SU-DHL-6 (cell line): Measurements from ENCODE around the gene DGKH.

Source experiments
- H2AFZ ChIP-seq: fragments of 200-600 bp; sonication (generic); 2 replicates; pipeline ENCODE4 v1.6.1; 2014; ENCODE audit warnings: low read depth, mild to moderate bottlenecking, moderate library complexity, mixed read lengths, antibody characterized with exemption, low read length; ENCODE audit not compliant: severe bottlenecking
- H3F3A ChIP-seq: fragments of 200-600 bp; shearing (Covaris generic); 2 replicates; pipeline ENCODE4 v1.6.0; 2016; ENCODE audit warnings: antibody characterized with exemption, mild to moderate bottlenecking; ENCODE audit not compliant: insufficient read depth
- H3K27ac ChIP-seq: fragments of 200-600 bp; sonication (generic); 2 replicates; pipeline ENCODE4 v1.5.1; 2016; ENCODE audit warnings: low read depth, mild to moderate bottlenecking, low read length, moderate library complexity, mixed read lengths
- H3K27me3 ChIP-seq: fragments of 200-600 bp; sonication (generic), shearing (Covaris generic); 2 replicates; pipeline ENCODE4 v1.6.0; 2014; ENCODE audit warnings: mild to moderate bottlenecking, low read length
- H3K36me3 ChIP-seq: fragments of 200-600 bp; sonication (generic); 2 replicates; pipeline ENCODE4 v1.6.1; 2014; ENCODE audit warnings: mild to moderate bottlenecking, low read length, mixed read lengths
- H3K4me2 ChIP-seq: fragments of 300-600, 200-600 bp; shearing (Covaris generic), sonication (generic); 2 replicates; pipeline ENCODE4 v1.6.0; 2014; ENCODE audit warnings: low read length, low read depth, mild to moderate bottlenecking; ENCODE audit not compliant: poor library complexity, severe bottlenecking
- H3K4me3 ChIP-seq: fragments of 200-600 bp; sonication (generic); 2 replicates; pipeline ENCODE4 v1.5.1; 2014; ENCODE audit warnings: antibody characterized with exemption, low read length, mild to moderate bottlenecking, mixed read lengths; ENCODE audit not compliant: insufficient read depth, poor library complexity, severe bottlenecking
- H3K79me2 ChIP-seq: fragments of 200-600 bp; sonication (generic); 2 replicates; pipeline ENCODE4 v1.6.1; 2014; ENCODE audit warnings: mild to moderate bottlenecking, low read length, moderate library complexity; ENCODE audit not compliant: insufficient read depth
- H3K9ac ChIP-seq: fragments of 200-600 bp; sonication (generic); 2 replicates; pipeline ENCODE4 v1.7.0; 2014; ENCODE audit warnings: mild to moderate bottlenecking, low read length
- H3K9me2 ChIP-seq: fragments of 200-600 bp; sonication (generic); replicated peaks from 2 replicates; pipeline ENCODE4 v1.6.1; 2014; ENCODE audit warnings: low read length; ENCODE audit not compliant: insufficient read depth
- H3K9me3 ChIP-seq: fragments of 200-600 bp; sonication (generic); 2 replicates; pipeline ENCODE4 v1.6.1; 2014; ENCODE audit warnings: low read length, mixed read lengths; ENCODE audit not compliant: insufficient read depth
- H4K20me1 ChIP-seq: fragments of 200-600 bp; sonication (generic); 2 replicates; pipeline ENCODE4 v1.6.1; 2014; ENCODE audit warnings: low read depth, mild to moderate bottlenecking, antibody characterized with exemption, low read length, moderate library complexity, mixed read lengths
- CTCF ChIP-seq: fragments of 200-600 bp; sonication (generic); IDR thresholded peaks from one replicate; pipeline ENCODE4 v1.5.1; 2017; ENCODE audit warnings: antibody characterized with exemption, mild to moderate bottlenecking, low read length, moderate library complexity; ENCODE audit not compliant: insufficient read depth, poor library complexity, severe bottlenecking
- EZH2phosphoT487 ChIP-seq: fragments of 200-600 bp; sonication (generic), shearing (Covaris generic); conservative IDR thresholded peaks from 2 replicates; pipeline ENCODE4 v1.6.1; 2018; ENCODE audit warnings: mild to moderate bottlenecking, antibody characterized with exemption, low read length, moderate library complexity, mixed read lengths

DGKH gene

GRCh38 chr13:42041011-42041683, 7.3 kb upstream of the DGKH start:
- no peak for TF ChIP-seq EZH2phosphoT487
- TF ChIP-seq CTCF = no peak
- no peaks in the 10 kb centered on the region; the same call in 1 of the 2 replicates for H3K36me3 ChIP-seq
- peak overlapping the region; percentile 96 for H2AFZ ChIP-seq
- no peaks in the 10 kb centered on the region for H3K27me3 ChIP-seq
- H3K9me2 ChIP-seq = no peaks in the 10 kb centered on the region
- H3K9me3 ChIP-seq = no peaks in the 10 kb centered on the region
- H3K4me2 ChIP-seq = peak overlapping the region; percentile 95
- no peak overlapping the region for H3K27ac ChIP-seq
- H4K20me1 ChIP-seq = peaks cover 5% of the 10 kb centered on the region; the same call in 1 of the 2 replicates
- H3K79me2 ChIP-seq = peaks cover 3% of the 10 kb centered on the region; the same call in 1 of the 2 replicates
- peak overlapping the region; percentile 91 for H3K4me3 ChIP-seq
- peak overlapping the region; percentile 76 for H3K9ac ChIP-seq
- peaks cover 22% of the 10 kb centered on the region for H3F3A ChIP-seq

- Histone ChIP-seq H3K9me3 (no peaks in the 10 kb centered on the region), H3K9me2 (no peaks in the 10 kb centered on the region), H3K9ac (peak overlapping the region; percentile 76), H3K4me3 (peak overlapping the region; percentile 91), H3K36me3 (no peaks in the 10 kb centered on the region), H3K27me3 (no peaks in the 10 kb centered on the region), H2AFZ (no peak overlapping the region), H3F3A (peaks cover 27% of the 10 kb centered on the region), H3K27ac (no peak overlapping the region), H3K79me2 (peaks cover 3% of the 10 kb centered on the region; the same call in 1 of the 2 replicates), H4K20me1 (peaks cover 5% of the 10 kb centered on the region; the same call in 1 of the 2 replicates), H3K4me2 (peak overlapping the region; percentile 95)
- TF ChIP-seq EZH2phosphoT487 (no peak), CTCF (no peak)
These were observed 6.8 kb upstream of the DGKH start for GRCh38 chr13:42041684-42042035.

- Histone ChIP-seq H3K4me2 (no peak overlapping the region), H3K9me3 (no peaks in the 10 kb centered on the region), H3K9ac (no peak overlapping the region), H3K4me3 (no peak overlapping the region), H3K27me3 (no peaks in the 10 kb centered on the region), H4K20me1 (peaks cover 5% of the 10 kb centered on the region; the same call in 1 of the 2 replicates), H3K27ac (no peak overlapping the region), H3F3A (peaks cover 34% of the 10 kb centered on the region), H2AFZ (no peak overlapping the region), H3K36me3 (no peaks in the 10 kb centered on the region), H3K79me2 (peaks cover 3% of the 10 kb centered on the region; the same call in 1 of the 2 replicates), H3K9me2 (no peaks in the 10 kb centered on the region)
- TF ChIP-seq EZH2phosphoT487 (no peak), CTCF (no peak)
These were observed 4.8 kb upstream of the DGKH start for GRCh38 chr13:42043676-42044075.
